ENCODE measurements around the gene ELF2.

DNA sequence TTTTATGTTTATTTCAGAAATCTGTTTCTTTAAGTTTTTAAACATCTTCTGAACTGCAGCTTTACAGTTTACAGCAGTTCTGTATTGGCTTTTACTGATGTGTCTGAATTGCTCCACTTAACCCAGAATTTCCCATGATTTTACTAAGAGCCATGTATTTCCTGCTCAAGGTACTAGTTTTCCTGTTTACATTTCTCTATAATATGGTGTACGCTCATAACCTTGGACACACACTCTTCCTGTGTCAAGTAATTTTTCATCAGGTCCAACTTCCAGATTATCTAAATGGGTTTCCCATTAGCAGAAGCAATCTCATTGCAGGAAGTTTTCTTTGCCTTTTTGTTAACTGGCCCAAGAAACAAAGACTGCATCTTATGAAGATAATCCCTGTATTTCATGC lies 12.3 kb downstream of the ELF2 start:
- TF ChIP-seq, protein P1, sequence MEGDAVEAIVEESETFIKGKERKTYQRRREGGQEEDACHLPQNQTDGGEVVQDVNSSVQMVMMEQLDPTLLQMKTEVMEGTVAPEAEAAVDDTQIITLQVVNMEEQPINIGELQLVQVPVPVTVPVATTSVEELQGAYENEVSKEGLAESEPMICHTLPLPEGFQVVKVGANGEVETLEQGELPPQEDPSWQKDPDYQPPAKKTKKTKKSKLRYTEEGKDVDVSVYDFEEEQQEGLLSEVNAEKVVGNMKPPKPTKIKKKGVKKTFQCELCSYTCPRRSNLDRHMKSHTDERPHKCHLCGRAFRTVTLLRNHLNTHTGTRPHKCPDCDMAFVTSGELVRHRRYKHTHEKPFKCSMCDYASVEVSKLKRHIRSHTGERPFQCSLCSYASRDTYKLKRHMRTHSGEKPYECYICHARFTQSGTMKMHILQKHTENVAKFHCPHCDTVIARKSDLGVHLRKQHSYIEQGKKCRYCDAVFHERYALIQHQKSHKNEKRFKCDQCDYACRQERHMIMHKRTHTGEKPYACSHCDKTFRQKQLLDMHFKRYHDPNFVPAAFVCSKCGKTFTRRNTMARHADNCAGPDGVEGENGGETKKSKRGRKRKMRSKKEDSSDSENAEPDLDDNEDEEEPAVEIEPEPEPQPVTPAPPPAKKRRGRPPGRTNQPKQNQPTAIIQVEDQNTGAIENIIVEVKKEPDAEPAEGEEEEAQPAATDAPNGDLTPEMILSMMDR (IDR thresholded peaks at IDR 0.05) = no peak
- TF ChIP-seq, protein P2, sequence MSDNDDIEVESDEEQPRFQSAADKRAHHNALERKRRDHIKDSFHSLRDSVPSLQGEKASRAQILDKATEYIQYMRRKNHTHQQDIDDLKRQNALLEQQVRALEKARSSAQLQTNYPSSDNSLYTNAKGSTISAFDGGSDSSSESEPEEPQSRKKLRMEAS (CRISPR knock-in tag; IDR thresholded peaks at IDR 0.05) = no peak
- TF ChIP-seq ATF1 (CRISPR knock-in tag; IDR thresholded peaks at IDR 0.05) (no peak), SMAD4 (CRISPR knock-in tag; IDR thresholded peaks at IDR 0.05) (no peak), ESRRA (CRISPR knock-in tag; IDR thresholded peaks at IDR 0.05; ENCODE audit: borderline replicate concordance) (no peak), NFE2L1 (CRISPR knock-in tag; IDR thresholded peaks at IDR 0.05) (no peak), KAT7 (CRISPR knock-in tag; IDR thresholded peaks at IDR 0.05; ENCODE audit: borderline replicate concordance) (no peak), NR2C2 (CRISPR knock-in tag; IDR thresholded peaks at IDR 0.05) (no peak)

All from WTC11 (cell line).